ENCODE measurements around the gene UGT1A4.

Gene UGT1A4

GRCh38 chr2:233691443-233692433 is 26.8 kb upstream of the UGT1A4 start:
- H3K9me3 ChIP-seq: no peaks in the 10 kb centered on the region
- TF ChIP-seq CTCF (IDR thresholded peaks at IDR 0.05): no peak
- no peak for DNase-seq
- H3K27ac ChIP-seq: no peak overlapping the region
- H3K36me3 ChIP-seq: no peaks in the 10 kb centered on the region
- H3K4me3 ChIP-seq: no peak overlapping the region
- no peaks in the 10 kb centered on the region for H3K4me1 ChIP-seq
- H3K27me3 ChIP-seq: no peaks in the 10 kb centered on the region
- intact Hi-C loops (cut with DNase I; ENCODE audit: low total_unique reads): no loop called here

GRCh38 chr2:233692648-233693047 is 25.9 kb upstream of the UGT1A4 start, which contains the start of gene UGT1A6:
Gene UGT1A6 (plus strand): TSS chr2:233692890. CDS start chr2:233693005, 115 bp downstream.
- no peaks in the 10 kb centered on the region for H3K36me3 ChIP-seq
- H3K4me3 ChIP-seq: no peak within 1 kb of the TSS
- no peaks in the 10 kb centered on the region for H3K9me3 ChIP-seq
- no peaks in the 10 kb centered on the region for H3K4me1 ChIP-seq
- H3K27ac ChIP-seq: no peak within 1 kb of the TSS
- DNase-seq: no peak
- TF ChIP-seq CTCF (IDR thresholded peaks at IDR 0.05): no peak
- intact Hi-C loops (cut with DNase I; ENCODE audit: low total_unique reads): no loop called here
- no peaks in the 10 kb centered on the region for H3K27me3 ChIP-seq

- Histone ChIP-seq H3K27me3 (no peaks in the 10 kb centered on the region), H3K4me3 (no peak overlapping the region), H3K36me3 (no peaks in the 10 kb centered on the region), H3K4me1 (no peaks in the 10 kb centered on the region), H3K9me3 (no peaks in the 10 kb centered on the region), H3K27ac (no peak overlapping the region)
- intact Hi-C loops (cut with DNase I; ENCODE audit: low total_unique reads): no loop called here
- no peak for DNase-seq
- no peak for TF ChIP-seq CTCF (IDR thresholded peaks at IDR 0.05)
Observed at GRCh38 chr2:233693963-233694362, 24.6 kb upstream of the UGT1A4 start.

- Histone ChIP-seq H3K4me1 (peaks cover 0 to 2% (median 0%) of the 10 kb centered on the region in 4 donors), H3K27me3 (no peaks in the 10 kb centered on the region), H3K4me3 (no peak overlapping the region), H3K27ac (no peak overlapping the region), H3K36me3 (no peaks in the 10 kb centered on the region), H3K9me3 (no peaks in the 10 kb centered on the region)
- TF ChIP-seq CTCF (IDR thresholded peaks at IDR 0.05): no peak
- intact Hi-C loops (cut with DNase I; ENCODE audit: low total_unique reads): no loop called here
- DNase-seq: no peak
Observed at GRCh38 chr2:233698740-233699139, 19.8 kb upstream of the UGT1A4 start.

GRCh38 chr2:233699424-233700027 is 19.0 kb upstream of the UGT1A4 start:
- H3K27me3 ChIP-seq: no peaks in the 10 kb centered on the region
- no peak overlapping the region for H3K4me3 ChIP-seq
- H3K9me3 ChIP-seq: no peaks in the 10 kb centered on the region
- DNase-seq: no peak
- peaks cover 0 to 2% (median 0%) of the 10 kb centered on the region in 4 donors for H3K4me1 ChIP-seq
- TF ChIP-seq CTCF (IDR thresholded peaks at IDR 0.05): no peak
- H3K27ac ChIP-seq: no peak overlapping the region
- no peaks in the 10 kb centered on the region for H3K36me3 ChIP-seq
- intact Hi-C loops (cut with DNase I; ENCODE audit: low total_unique reads): loop anchor here (10.0 kb wide), 1 partner anchor 255 kb away; no protein-coding TSS in a partner anchor

Data from tibial artery (tissue), 4 donors.